GM19372 (cell line): Measurements from ENCODE around the gene MAPT.

Source experiments
- ATAC-seq: cut with Tn5 transposase; IDR thresholded peaks from one replicate; pipeline ENCODE4 v1.9.1; 2021; ENCODE audit warnings: mild to moderate bottlenecking, low read depth, moderate library complexity; ENCODE audit not compliant: unreplicated experiment

MAPT gene

GRCh38 chr17:45984368-45984767 lies 90.0 kb downstream of the MAPT start:
- ATAC-seq = no peak

GRCh38 chr17:45985447-45985846 lies 91.1 kb downstream of the MAPT start:
- ATAC-seq = no peak

- ATAC-seq = no peak
Measured at GRCh38 chr17:45986056-45986455, 91.7 kb downstream of the MAPT start.

GRCh38 chr17:45987706-45988105 lies 93.4 kb downstream of the MAPT start:
- no peak for ATAC-seq

GRCh38 chr17:45989759-45990158 lies 95.4 kb downstream of the MAPT start:
- no peak for ATAC-seq

- ATAC-seq = no peak
Measured at GRCh38 chr17:45990886-45991285, 96.5 kb downstream of the MAPT start.

GRCh38 chr17:45991341-45991740 lies 97.0 kb downstream of the MAPT start:
- no peak for ATAC-seq

GRCh38 chr17:45992175-45992574 lies 97.8 kb downstream of the MAPT start:
- no peak for ATAC-seq

- no peak for ATAC-seq
Measured at GRCh38 chr17:45992904-45993303, 98.5 kb downstream of the MAPT start.

GRCh38 chr17:45993962-45994627 lies 99.7 kb downstream of the MAPT start:
- ATAC-seq = no peak

GRCh38 chr17:45994987-45995386 lies 100.6 kb downstream of the MAPT start:
- ATAC-seq = no peak

GRCh38 chr17:45995627-45996270 lies 101.4 kb downstream of the MAPT start:
- no peak for ATAC-seq

GRCh38 chr17:45996282-45996937 lies 102.1 kb downstream of the MAPT start:
- ATAC-seq = no peak

- ATAC-seq = no peak
Measured at GRCh38 chr17:45997166-45997565, 102.8 kb downstream of the MAPT start.

GRCh38 chr17:45997624-45998023 lies 103.3 kb downstream of the MAPT start:
- ATAC-seq = no peak

- no peak for ATAC-seq
Measured at GRCh38 chr17:45998987-45999899, 104.9 kb downstream of the MAPT start, which contains the start of gene STH. Gene STH (plus strand): TSS chr17:45999250. CDS start chr17:45999280, 30 bp downstream.

- ATAC-seq = no peak
Measured at GRCh38 chr17:45999900-46000290, 105.5 kb downstream of the MAPT start.

GRCh38 chr17:46000292-46000691 lies 105.9 kb downstream of the MAPT start:
- ATAC-seq = no peak

- no peak for ATAC-seq
Measured at GRCh38 chr17:46000757-46001156, 106.4 kb downstream of the MAPT start.

GRCh38 chr17:46001390-46002310 lies 107.3 kb downstream of the MAPT start:
- ATAC-seq = no peak
